Activated CD4-positive, CD25-positive, alpha-beta regulatory T cell treated with anti-CD3 and anti-CD28 coated beads, Interleukin-2, amount 50 U/mL, for 24 hours (primary cell): ENCODE data around the gene TMEM139.

Experiments used
- ATAC-seq, 2 donors: fragments of 150-1000 bp; cut with Tn5 transposase; one replicate each; pipeline ENCODE4 v1.10.0; 2021; ENCODE audit warnings: mild to moderate bottlenecking in 1 of 2, moderate library complexity in 1 of 2

The TMEM139 gene

DNA sequence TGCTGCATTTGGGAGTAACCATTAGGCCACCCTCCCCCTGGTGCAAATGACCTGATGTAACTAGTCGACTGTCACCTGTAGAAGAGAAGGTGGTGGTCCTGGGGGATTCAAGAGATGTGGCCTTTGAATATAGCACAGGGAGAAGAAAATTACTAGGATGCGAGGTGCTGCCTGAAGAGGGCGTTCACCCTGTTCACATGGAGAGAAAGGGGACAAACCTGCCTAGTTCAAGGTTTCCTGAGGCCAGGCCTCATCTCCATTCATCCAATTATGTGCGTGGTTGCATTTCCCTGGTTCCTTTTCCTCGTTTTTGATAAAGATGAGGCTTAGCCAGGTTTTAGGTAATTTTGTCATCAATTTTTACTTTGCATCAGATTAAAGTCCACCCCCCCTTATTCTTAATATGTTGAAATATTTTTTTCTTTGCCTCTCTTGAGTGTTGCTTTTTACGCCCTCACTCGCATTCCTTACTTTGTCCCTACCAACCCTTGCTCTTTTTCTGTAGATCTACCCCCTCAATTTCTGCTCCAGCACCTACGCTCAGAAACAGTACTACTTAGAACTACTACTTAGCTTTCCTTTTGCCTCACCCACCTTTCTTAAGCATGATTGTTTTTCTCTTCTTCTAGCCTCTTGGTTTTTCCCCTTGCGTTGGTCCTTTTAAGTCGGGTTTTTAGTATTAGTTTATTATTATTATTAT, 44.9 kb downstream of the TMEM139 start:
- ATAC-seq = no peak

DNA sequence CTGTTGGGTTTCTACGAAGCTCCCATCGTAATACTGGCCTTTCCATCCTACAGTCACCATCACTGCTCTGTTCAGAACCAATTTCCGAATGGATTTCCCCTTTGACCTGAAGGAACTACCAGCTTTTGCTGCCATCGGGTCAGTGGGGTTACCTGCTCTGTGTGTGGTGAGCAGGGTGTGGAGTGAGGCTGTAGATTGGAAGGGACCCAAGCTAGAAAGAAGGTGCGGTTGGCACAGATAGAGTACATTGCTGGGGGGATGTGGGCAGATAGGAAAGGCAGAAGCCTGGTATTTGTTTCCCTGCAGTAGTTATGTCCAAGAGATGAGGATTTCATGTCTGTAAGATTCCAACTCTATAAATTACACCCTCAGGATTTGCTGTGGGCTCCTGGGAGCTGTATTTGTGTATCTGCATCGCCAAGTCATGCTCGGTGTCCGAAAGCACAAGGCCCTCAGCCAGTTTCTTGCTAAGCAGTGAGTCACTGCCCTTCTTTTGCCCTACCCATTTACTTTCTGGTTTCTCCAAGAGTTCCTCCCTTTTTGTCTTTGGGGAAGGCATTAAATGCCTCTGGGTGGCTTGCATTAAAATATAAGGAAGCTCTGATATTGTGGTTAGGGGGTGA, 46.5 kb downstream of the TMEM139 start:
- no peak for ATAC-seq

DNA sequence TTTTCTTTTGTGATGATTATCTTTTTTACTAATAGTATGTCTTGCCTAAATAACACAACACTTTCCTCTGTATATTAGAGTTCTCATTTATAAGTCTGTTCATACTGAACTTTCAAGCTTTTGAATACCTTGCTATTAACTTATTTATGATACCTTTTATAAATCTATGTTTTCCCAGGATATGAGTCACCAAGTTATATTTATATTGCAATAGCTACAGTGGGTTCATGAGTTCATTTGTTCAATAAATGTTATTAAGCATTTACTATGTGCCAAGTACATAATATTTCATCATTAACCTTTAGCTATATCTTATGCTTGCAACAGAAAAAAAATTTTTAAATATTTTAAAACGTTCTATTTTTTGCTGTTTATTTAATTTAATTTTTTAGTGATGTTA, 49.5 kb downstream of the TMEM139 start:
- ATAC-seq = no peak

DNA sequence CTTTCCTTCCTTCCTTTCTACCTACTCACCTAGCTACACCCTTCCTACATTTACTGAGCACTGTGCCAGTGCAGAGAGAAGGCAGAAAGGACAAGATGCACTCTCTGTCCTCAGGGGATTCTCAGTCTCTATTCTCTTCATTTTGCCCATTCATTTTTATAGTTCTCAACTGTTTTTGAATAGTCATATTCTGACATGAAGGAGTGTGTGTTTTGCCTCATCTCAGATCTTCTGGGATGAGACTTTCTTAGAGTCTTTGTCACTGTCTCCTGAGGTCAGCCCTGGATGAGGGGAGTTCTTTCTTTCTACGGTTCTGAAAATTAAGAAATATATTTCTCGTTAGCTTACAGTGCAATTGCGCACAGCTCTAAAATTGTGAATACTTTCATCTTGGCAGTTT, 52.5 kb downstream of the TMEM139 start:
- ATAC-seq = no peak
